ENCODE measurements around the gene EIF3J. TPM values are rescaled to one million over a fixed set of nuclear protein-coding genes. Genes with fewer than 3 reads are reported as not detected.

The EIF3J gene
- total RNA-seq, 1 donor from 2014 or later = 127 TPM

GRCh38 chr15:44603126-44603525 is 66.2 kb downstream of the EIF3J start:
- Mint-ChIP-seq H3K27ac (peak overlapping the region; percentile 17), H3K9me3 (no peaks in the 10 kb centered on the region), H3K4me1 (ENCODE audit: low read depth) (peaks cover 8% of the 10 kb centered on the region), H3K27me3 (ENCODE audit: low read depth) (no peaks in the 10 kb centered on the region), H3K4me3 (ENCODE audit: low read depth) (no peak overlapping the region), H3K36me3 (ENCODE audit: low read depth) (peaks cover 65% of the 10 kb centered on the region)
- intact Hi-C loops (cut with micrococcal nuclease) = no loop called here
- no peak for DNase-seq (ENCODE audit: low spot score)

GRCh38 chr15:44606740-44607139 is 69.8 kb downstream of the EIF3J start:
- no peak overlapping the region for H3K27ac Mint-ChIP-seq
- intact Hi-C loops (cut with micrococcal nuclease) = no loop called here
- DNase-seq (ENCODE audit: low spot score) = no peak
- no peaks in the 10 kb centered on the region for H3K4me1 Mint-ChIP-seq (ENCODE audit: low read depth)
- H3K27me3 Mint-ChIP-seq (ENCODE audit: low read depth) = no peaks in the 10 kb centered on the region
- no peak overlapping the region for H3K4me3 Mint-ChIP-seq (ENCODE audit: low read depth)
- no peaks in the 10 kb centered on the region for H3K9me3 Mint-ChIP-seq
- H3K36me3 Mint-ChIP-seq (ENCODE audit: low read depth) = peaks cover 67% of the 10 kb centered on the region

Other genes starting within 250 kb of the EIF3J start
- gene GOLM2, start 248.4 kb upstream of the EIF3J start, total RNA-seq = 43.6 and 46.5 TPM in 2 replicates
- 66.1 and 69.6 TPM in 2 replicates for gene CTDSPL2, start 109.5 kb upstream of the EIF3J start, total RNA-seq
- 71.2 and 75.8 TPM in 2 replicates for gene SPG11, start 126.5 kb downstream of the EIF3J start, total RNA-seq
- 15.3 and 16.9 TPM in 2 replicates for gene PATL2, start 174.2 kb downstream of the EIF3J start, total RNA-seq
- gene B2M, start 174.4 kb downstream of the EIF3J start, total RNA-seq = 4,961 and 5,148 TPM in 2 replicates
- gene TRIM69, start 199.4 kb downstream of the EIF3J start, total RNA-seq = 70.8 and 75.1 TPM in 2 replicates